Gastroesophageal sphincter (tissue), 4 donors: ENCODE results near the gene LCA5L. TPM values are rescaled to one million over a fixed set of nuclear protein-coding genes. Genes with fewer than 3 reads are reported as not detected.
"Not testable (repeated sequence)": the region's sequence is repeated elsewhere in the genome, so short reads cannot be mapped to it uniquely, and the experiment has no call there.

Experiments
- ATAC-seq: fragments of 150-250 bp; one replicate; pipeline ENCODE4 v1.9.1; 2016; ENCODE audit warnings: mild to moderate bottlenecking, moderate library complexity
- H3K27ac ChIP-seq, 4 donors: fragments of 200-600 bp; sonication (generic) in 3 of 4; 1 replicate in 3 of 4; 2 replicates in 1 of 4; pipeline ENCODE4 v1.5.1; 2016 to 2019
- H3K27me3 ChIP-seq: fragments of 200-600 bp; sonication (generic); one replicate; pipeline ENCODE4 v1.5.1; 2019
- H3K36me3 ChIP-seq, 2 donors: fragments of 200-600 bp; sonication (generic); one replicate each; pipeline ENCODE4 v1.5.1; 2019; ENCODE audit warnings: control low read depth in 1 of 2
- H3K4me1 ChIP-seq, 3 donors: fragments of 200-600 bp; sonication (generic); 1 replicate in 2 of 3; 2 replicates in 1 of 3; pipeline ENCODE4 v1.5.1; 2016 to 2019; ENCODE audit warnings: control low read depth in 2 of 3
- H3K4me3 ChIP-seq, 2 donors: fragments of 200-600 bp; sonication (generic); one replicate each; pipeline ENCODE4 v1.5.1; 2019; ENCODE audit warnings: mild to moderate bottlenecking in 1 of 2, moderate library complexity in 1 of 2
- H3K9me3 ChIP-seq, 3 donors: fragments of 200-600 bp; sonication (generic); one replicate each; pipeline ENCODE4 v1.5.1; 2017 to 2019; ENCODE audit warnings: control low read depth in 2 of 3
- EP300 ChIP-seq: sonication (generic); formaldehyde crosslinking; IDR thresholded peaks from one replicate; pipeline ENCODE4 v1.6.1; 2017; ENCODE audit warnings: antibody characterized with exemption, mild to moderate bottlenecking
- POLR2A ChIP-seq, 2 donors: fragments of 450-650 bp; IDR thresholded peaks; one replicate each; pipeline ENCODE4 v1.6.1; 2017; ENCODE audit warnings: antibody characterized with exemption in 2 of 2, mild to moderate bottlenecking in 2 of 2, moderate library complexity in 1 of 2
- POLR2AphosphoS5 ChIP-seq: sonication (generic); formaldehyde crosslinking; IDR thresholded peaks from one replicate; pipeline ENCODE4 v1.6.1; 2017; ENCODE audit warnings: antibody characterized with exemption
- WGBS, 2 donors: methylation state at CpG; one replicate each; pipeline ENCODE4 v1.1.5; 2018; ENCODE audit warnings: low coverage in 1 of 2; 5-methylcytosine and 5-hydroxymethylcytosine counted together
- total RNA-seq, 4 donors: library from RNA; depleted of rRNA; stranded (reverse); fragments of >200 nt; gene quantifications; one replicate each; pipeline ENCODE4 v1.1.0, GENCODE V29; 2016
- TF ChIP-seq, protein P1 (sequence below), 4 experiments: fragments of 200-600 bp in 2 of 4; fragments of 450-650 bp in 2 of 4; sonication (generic) in 1 of 4; IDR thresholded peaks; one replicate each; pipeline ENCODE4 v1.5.1; 2017 to 2019; ENCODE audit warnings: antibody characterized with exemption in 4 of 4, mild to moderate bottlenecking in 2 of 4, moderate library complexity in 2 of 4

LCA5L gene
- total RNA-seq, 4 donors from 2014 or later, result 0.54 to 1.6 (median 1.2) TPM

DNA sequence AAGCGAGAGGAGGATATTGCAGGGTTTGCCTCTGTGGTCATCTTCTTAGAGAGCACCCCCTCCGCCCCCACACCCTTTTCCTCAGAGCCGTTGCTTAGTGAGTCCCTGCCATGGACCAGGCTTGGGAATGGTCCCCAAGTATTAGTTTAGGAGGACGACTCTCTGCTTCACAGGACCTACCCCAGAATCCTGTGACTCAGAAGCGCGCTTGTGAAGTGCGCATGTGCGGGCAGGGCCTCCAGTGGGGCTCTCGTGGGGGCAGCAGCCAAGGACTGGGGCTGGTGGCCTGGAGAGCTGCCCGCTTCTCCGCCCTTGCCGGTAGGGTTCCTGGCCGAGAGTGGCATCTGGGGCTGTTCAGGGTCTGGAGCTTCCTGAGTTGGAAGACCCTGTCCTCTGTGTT, 59.4 kb downstream of the LCA5L start:
- no peaks in the 10 kb centered on the region for H3K9me3 ChIP-seq
- ATAC-seq, result no peak
- no peaks in the 10 kb centered on the region for H3K27me3 ChIP-seq
- H3K4me1 ChIP-seq, result peaks cover 0 to 82% (median 21%) of the 10 kb centered on the region in 3 donors
- 60% methylated on average over 1 of the region's 13 CpGs; no CpG with 5 or more reads in 1 of the 2 donors for WGBS, 2 donors
- peak overlapping the region in 3 of 4 donors; percentile 79 to 82 (median 80) for H3K27ac ChIP-seq
- TF ChIP-seq EP300 (no peak), POLR2A (IDR thresholded peaks at IDR 0.05) (no peak), POLR2AphosphoS5 (no peak)
- TF ChIP-seq, protein P1, sequence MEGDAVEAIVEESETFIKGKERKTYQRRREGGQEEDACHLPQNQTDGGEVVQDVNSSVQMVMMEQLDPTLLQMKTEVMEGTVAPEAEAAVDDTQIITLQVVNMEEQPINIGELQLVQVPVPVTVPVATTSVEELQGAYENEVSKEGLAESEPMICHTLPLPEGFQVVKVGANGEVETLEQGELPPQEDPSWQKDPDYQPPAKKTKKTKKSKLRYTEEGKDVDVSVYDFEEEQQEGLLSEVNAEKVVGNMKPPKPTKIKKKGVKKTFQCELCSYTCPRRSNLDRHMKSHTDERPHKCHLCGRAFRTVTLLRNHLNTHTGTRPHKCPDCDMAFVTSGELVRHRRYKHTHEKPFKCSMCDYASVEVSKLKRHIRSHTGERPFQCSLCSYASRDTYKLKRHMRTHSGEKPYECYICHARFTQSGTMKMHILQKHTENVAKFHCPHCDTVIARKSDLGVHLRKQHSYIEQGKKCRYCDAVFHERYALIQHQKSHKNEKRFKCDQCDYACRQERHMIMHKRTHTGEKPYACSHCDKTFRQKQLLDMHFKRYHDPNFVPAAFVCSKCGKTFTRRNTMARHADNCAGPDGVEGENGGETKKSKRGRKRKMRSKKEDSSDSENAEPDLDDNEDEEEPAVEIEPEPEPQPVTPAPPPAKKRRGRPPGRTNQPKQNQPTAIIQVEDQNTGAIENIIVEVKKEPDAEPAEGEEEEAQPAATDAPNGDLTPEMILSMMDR (IDR thresholded peaks at IDR 0.05), result no peak
- peaks cover 0 to 9% of the 10 kb centered on the region in 2 donors for H3K36me3 ChIP-seq
- peak overlapping the region in 1 of 2 donors; percentile 43 for H3K4me3 ChIP-seq

DNA sequence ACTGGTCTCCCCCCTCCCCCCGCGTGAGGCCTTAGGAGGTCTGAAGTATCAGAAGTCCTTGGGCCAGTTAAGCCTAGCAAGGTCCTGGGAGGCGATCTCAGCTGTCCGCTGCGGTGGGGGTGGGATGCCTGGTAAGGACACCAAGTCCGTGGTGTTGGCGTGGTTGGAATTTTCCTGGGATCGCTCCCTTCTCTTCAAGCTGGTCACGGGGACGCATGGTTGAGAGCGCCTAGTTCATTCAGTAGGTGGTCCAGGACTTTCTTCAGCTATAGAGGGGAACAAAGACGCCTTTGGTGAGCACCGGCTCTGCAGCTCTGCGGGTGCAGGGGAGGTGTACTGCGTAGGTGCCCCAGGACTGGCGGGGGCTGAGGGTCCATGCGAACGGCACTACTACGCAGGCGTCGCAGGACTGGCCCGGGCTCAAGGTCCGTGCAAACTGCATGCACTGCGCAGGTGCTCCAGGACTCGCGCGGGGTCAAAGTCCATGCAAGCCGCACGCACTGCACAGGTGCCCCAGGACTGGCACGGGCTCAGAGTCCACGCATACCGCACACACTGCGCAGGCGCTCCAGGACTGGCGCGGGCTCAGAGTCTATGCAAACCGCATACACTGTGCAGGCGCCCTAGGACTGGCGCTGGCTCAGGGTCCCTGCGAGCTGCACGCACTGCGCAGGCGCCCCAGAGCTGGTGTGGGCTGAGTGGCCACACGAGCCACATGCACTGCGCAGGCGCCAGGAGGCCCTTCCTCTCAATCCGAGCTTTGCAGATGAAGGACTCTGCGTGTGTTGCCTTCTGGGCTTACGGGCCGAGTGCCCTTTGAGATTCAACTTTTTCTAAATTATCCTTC, 60.1 kb downstream of the LCA5L start:
- TF ChIP-seq POLR2A (IDR thresholded peaks at IDR 0.05) (no peak), POLR2AphosphoS5 (no peak), EP300 (no peak)
- TF ChIP-seq, protein P1 (IDR thresholded peaks at IDR 0.05), result no peak
- no peaks in the 10 kb centered on the region for H3K27me3 ChIP-seq
- H3K4me3 ChIP-seq, result peak overlapping the region; percentile 8 to 43
- ATAC-seq, result peak; percentile 77
- no peaks in the 10 kb centered on the region for H3K9me3 ChIP-seq
- H3K36me3 ChIP-seq, result peaks cover 0 to 2% of the 10 kb centered on the region in 2 donors
- H3K27ac ChIP-seq, result peak overlapping the region in 3 of 4 donors; percentile 79 to 82 (median 80)
- 50 to 80% methylated on average over 2 to 4 of the region's 50 CpGs for WGBS, 2 donors
- H3K4me1 ChIP-seq, result peaks cover 0 to 81% (median 23%) of the 10 kb centered on the region in 3 donors

GRCh38 chr21:39384674-39385298, 60.8 kb downstream of the LCA5L start:
- H3K4me1 ChIP-seq, result peaks cover 0 to 74% (median 23%) of the 10 kb centered on the region in 3 donors
- H3K27ac ChIP-seq, result peak overlapping the region in 3 of 4 donors; percentile 79 to 82 (median 80)
- no peaks in the 10 kb centered on the region for H3K36me3 ChIP-seq
- H3K4me3 ChIP-seq, result no peak overlapping the region
- H3K27me3 ChIP-seq, result no peaks in the 10 kb centered on the region
- WGBS, 2 donors, result 85 to 94% methylated on average over 6 to 11 of the region's 13 CpGs
- no peak for ATAC-seq
- no peaks in the 10 kb centered on the region for H3K9me3 ChIP-seq
- TF ChIP-seq, protein P1 (IDR thresholded peaks at IDR 0.05), result no peak

DNA sequence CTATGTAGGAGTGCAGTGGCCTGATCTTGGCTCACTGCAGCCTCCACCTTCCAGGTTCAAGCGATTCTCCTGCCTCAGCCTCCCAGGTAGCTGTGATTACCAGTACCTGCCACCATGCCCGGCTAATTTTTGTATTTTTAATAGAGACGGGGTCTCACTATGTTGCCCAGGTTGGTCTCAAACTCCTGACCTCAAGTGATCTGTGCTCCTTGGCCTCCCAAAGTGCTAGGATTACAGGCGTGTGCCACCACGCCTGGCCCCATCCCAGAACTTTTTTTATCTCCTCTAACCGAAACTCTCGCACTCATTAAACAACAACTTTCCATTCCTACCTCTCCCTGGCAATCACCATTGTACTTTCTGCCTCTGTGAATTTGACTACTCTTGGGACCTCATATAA, 63.5 kb downstream of the LCA5L start:
- Histone ChIP-seq H3K27ac (peak overlapping the region in 3 of 4 donors; percentile 13 to 97 (median 90)), H3K4me1 (peaks cover 0 to 52% (median 15%) of the 10 kb centered on the region in 3 donors)
- H3K9me3 ChIP-seq, H3K4me3 ChIP-seq, ATAC-seq, H3K36me3 ChIP-seq, H3K27me3 ChIP-seq: not testable (repeated sequence)
- WGBS, 2 donors, result 95 to 97% methylated on average over 6 of the region's 7 CpGs

- Histone ChIP-seq H3K9me3 (no peaks in the 10 kb centered on the region), H3K36me3 (no peaks in the 10 kb centered on the region), H3K4me3 (peak overlapping the region; percentile 83 to 86), H3K4me1 (peaks cover 0 to 41% (median 11%) of the 10 kb centered on the region in 3 donors), H3K27ac (peak overlapping the region; percentile 89 to 97 (median 90)), H3K27me3 (no peaks in the 10 kb centered on the region)
- TF ChIP-seq POLR2A (IDR thresholded peaks at IDR 0.05), result no peak
- no peak for TF ChIP-seq EP300
- TF ChIP-seq, protein P1 (IDR thresholded peaks at IDR 0.05), result no peak
- no peak for TF ChIP-seq POLR2AphosphoS5
- ATAC-seq, result no peak
- 21 to 22% methylated on average over 7 to 10 of the region's 12 CpGs for WGBS, 2 donors
Measured at GRCh38 chr21:39381009-39381408, 64.6 kb downstream of the LCA5L start.
